A673 (cell line): ENCODE data around the gene USP21. TPM values are rescaled to one million over a fixed set of nuclear protein-coding genes. Genes with fewer than 3 reads are reported as not detected.
A peak's percentile ranks its signal among the peaks of the same experiment; 100 is the strongest.

Experiments used
- BruUV-seq: library from RNA; stranded (reverse); fragments of 400-500 nt; replicated peaks from 2 replicates; lab custom pipeline; 2021; lab: Mats Ljungman, UMichigan
- CTCF ChIA-PET: fragments of 300-600 bp; sonication (Branson Sonifier 250); formaldehyde crosslinking; loops from one replicate; lab custom pipeline; 2022; ENCODE audit warnings: antibody characterized with exemption; lab: Charles Lee
- POLR2A ChIA-PET: fragments of 300-600 bp; sonication (Branson Sonifier 250); formaldehyde crosslinking; loops from one replicate; lab custom pipeline; 2022; ENCODE audit warnings: antibody characterized with exemption; ENCODE audit not compliant: low non-redundant PET; lab: Charles Lee
- DNase-seq: peaks from one replicate; pipeline ENCODE4 v3.0.0-alpha.2; 2015; ENCODE audit warnings: low spot score
- H3K27ac ChIP-seq: fragments of 200-600 bp; sonication (generic); 2 replicates; pipeline ENCODE4 v1.5.1; 2016; ENCODE audit warnings: mixed run types, low read depth, mild to moderate bottlenecking, mixed read lengths, antibody characterized with exemption, low read length; ENCODE audit not compliant: poor library complexity, severe bottlenecking
- H3K27me3 ChIP-seq: fragments of 200-600 bp; sonication (generic); replicated peaks from 2 replicates; pipeline ENCODE4 v1.6.1; 2017; ENCODE audit warnings: mixed run types, low read depth, mild to moderate bottlenecking, mixed read lengths, antibody characterized with exemption, low read length; ENCODE audit not compliant: insufficient read depth, poor library complexity
- H3K36me3 ChIP-seq: fragments of 200-600 bp; sonication (generic); 2 replicates; pipeline ENCODE4 v1.6.1; 2016; ENCODE audit warnings: mixed run types, mild to moderate bottlenecking, mixed read lengths, antibody characterized with exemption, low read length; ENCODE audit not compliant: insufficient read depth, poor library complexity, severe bottlenecking
- H3K4me1 ChIP-seq: fragments of 200-600 bp; sonication (generic); 2 replicates; pipeline ENCODE4 v1.6.1; 2017; ENCODE audit warnings: mixed run types, mild to moderate bottlenecking, mixed read lengths, antibody characterized with exemption, low read length; ENCODE audit not compliant: insufficient read depth, poor library complexity, severe bottlenecking
- H3K4me3 ChIP-seq: fragments of 200-600 bp; sonication (generic); 2 replicates; pipeline ENCODE4 v1.5.1; 2016; ENCODE audit warnings: low read depth, mixed run types, mild to moderate bottlenecking, mixed read lengths, low read length; ENCODE audit not compliant: poor library complexity, severe bottlenecking
- H3K9me3 ChIP-seq: fragments of 200-600 bp; sonication (generic); 2 replicates; pipeline ENCODE4 v1.6.1; 2016; ENCODE audit warnings: mixed run types, low read depth, mild to moderate bottlenecking, mixed read lengths, antibody characterized with exemption, low read length; ENCODE audit not compliant: poor library complexity, severe bottlenecking
- CTCF ChIP-seq: fragments of 300-800, 200-600 bp; sonication (generic); conservative IDR thresholded peaks from 2 replicates; pipeline ENCODE4 v1.5.1; 2017; ENCODE audit warnings: low read depth, mild to moderate bottlenecking, antibody characterized with exemption, low read length, moderate library complexity, mixed read lengths
- EZH2 ChIP-seq: fragments of 200-600 bp; sonication (generic); IDR thresholded peaks from 2 replicates; pipeline ENCODE4 v1.6.1; 2017; ENCODE audit warnings: borderline replicate concordance, low read depth, mild to moderate bottlenecking, mixed read lengths, antibody characterized with exemption, low read length; ENCODE audit not compliant: poor library complexity, severe bottlenecking
- intact Hi-C: fragments of 100-400 bp; cut with micrococcal nuclease; formaldehyde crosslinking; loops from one replicate; pipeline ENCODE4 v1.10.0; 2022; ENCODE audit not compliant: unreplicated experiment
- total RNA-seq: library from RNA; stranded (reverse); gene quantifications from 2 replicates; pipeline ENCODE4 v1.2.3, GENCODE V29; 2021

USP21 gene
- total RNA-seq, 1 experiment from 2014 or later: 46.2 TPM

DNA sequence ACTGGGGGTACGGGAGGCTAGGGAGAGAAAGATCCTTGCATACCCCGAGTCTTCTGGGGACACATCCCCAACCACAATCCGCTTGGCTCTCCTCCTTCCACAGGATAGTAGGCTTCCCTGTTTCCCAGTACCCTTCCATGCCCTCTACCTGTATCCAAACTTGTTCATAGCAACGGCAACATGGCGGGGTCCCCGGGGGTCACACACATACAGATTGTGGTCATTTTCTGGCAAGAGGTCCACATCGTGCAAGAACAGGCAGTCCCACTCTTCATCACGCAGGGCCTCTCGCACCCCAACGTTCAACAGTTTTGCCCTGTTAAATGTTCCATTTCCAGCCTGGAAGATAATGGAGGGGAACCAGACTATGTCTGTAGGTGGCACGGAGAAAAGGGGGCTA is 14.4 kb downstream of the USP21 start:
- H3K9me3 ChIP-seq: no peaks in the 10 kb centered on the region
- CTCF ChIA-PET: no interaction called here
- H3K4me1 ChIP-seq: peaks cover 15% of the 10 kb centered on the region
- no TSS peak for BruUV-seq
- H3K36me3 ChIP-seq: peaks cover 56% of the 10 kb centered on the region
- no peak overlapping the region for H3K4me3 ChIP-seq
- TF ChIP-seq EZH2: no peak
- TF ChIP-seq CTCF: no peak
- DNase-seq: no peak
- H3K27ac ChIP-seq: no peak overlapping the region
- POLR2A ChIA-PET: no interaction called here
- intact Hi-C loops: no loop called here
- no peaks in the 10 kb centered on the region for H3K27me3 ChIP-seq

DNA sequence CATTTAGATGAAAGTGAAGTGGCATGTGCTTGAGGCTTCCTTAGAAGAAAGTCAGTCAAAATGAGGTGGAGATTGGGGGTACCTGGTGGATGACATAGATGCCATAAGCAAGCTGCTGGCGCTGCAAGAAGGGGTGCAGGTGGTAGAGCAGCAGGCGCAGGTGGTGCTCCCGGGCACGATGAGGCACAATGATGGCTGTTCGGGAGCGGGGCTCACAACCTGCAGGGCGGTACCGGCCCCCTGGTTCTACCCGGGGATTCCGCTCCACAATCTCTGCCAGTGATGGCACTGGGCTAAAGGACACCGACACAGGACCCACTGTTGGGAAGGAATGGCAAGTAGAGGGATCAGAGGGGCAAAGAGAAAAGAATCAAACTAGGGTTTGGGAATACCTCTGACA is 15.6 kb downstream of the USP21 start:
- ChIA-PET CTCF (no interaction called here), POLR2A (no interaction called here)
- Histone ChIP-seq H3K4me1 (peaks cover 15% of the 10 kb centered on the region), H3K27ac (no peak overlapping the region), H3K27me3 (no peaks in the 10 kb centered on the region), H3K9me3 (no peaks in the 10 kb centered on the region), H3K4me3 (no peak overlapping the region), H3K36me3 (peaks cover 47% of the 10 kb centered on the region)
- BruUV-seq: no TSS peak
- no peak for TF ChIP-seq CTCF
- intact Hi-C loops: no loop called here
- DNase-seq: no peak

GRCh38 chr1:161175771-161176453 is 16.6 kb downstream of the USP21 start:
- BruUV-seq: no TSS peak
- POLR2A ChIA-PET: interaction anchor here (0.6 kb wide), 1 partner anchor 12 kb away, joined by 5 read pairs; no protein-coding TSS in a partner anchor
- Histone ChIP-seq H3K9me3 (no peaks in the 10 kb centered on the region), H3K4me1 (peaks cover 15% of the 10 kb centered on the region), H3K27me3 (no peaks in the 10 kb centered on the region), H3K4me3 (peak overlapping the region; percentile 78), H3K27ac (peak overlapping the region; percentile 87), H3K36me3 (peaks cover 41% of the 10 kb centered on the region)
- CTCF ChIA-PET: no interaction called here
- intact Hi-C loops: no loop called here
- DNase-seq: no peak
- no peak for TF ChIP-seq EZH2
- no peak for TF ChIP-seq CTCF
